ENCODE data around the gene KIAA1549. TPM values are rescaled to one million over a fixed set of nuclear protein-coding genes. Genes with fewer than 3 reads are reported as not detected.

Gene KIAA1549
- total and polyA plus RNA-seq, 2 of the 8 experiments (the other 6 are each of a cell fraction or from before 2014, with no cell fraction given) = 6.5 to 17.3 TPM

- H3K56ac ChIP-seq (replicated peaks; ENCODE audit: insufficient read length, low read depth, low read length) = no peak overlapping the region
- no peak overlapping the region for H3K23ac ChIP-seq (ENCODE audit: insufficient read length)
- no peak overlapping the region for H3K14ac ChIP-seq (ENCODE audit: insufficient read length)
- POLR2A ChIA-PET (ENCODE audit: partially characterized antibody) = no interaction called here
- no peak overlapping the region for H2BK15ac ChIP-seq (ENCODE audit: low read length)
- H3K79me2 ChIP-seq (ENCODE audit: control insufficient read depth in 1 of 2, insufficient read depth in 2 of 2, low read length in 2 of 2) = no peaks in the 10 kb centered on the region
- no peak overlapping the region for H2BK12ac ChIP-seq (ENCODE audit: low read depth, low read length)
- no peaks in the 10 kb centered on the region for H3K9me3 ChIP-seq (ENCODE audit: insufficient read depth in 2 of 2, low read depth in 1 of 2, low read length in 1 of 2)
- H3K27ac ChIP-seq (ENCODE audit: low read depth, low read length) = no peak overlapping the region
- H2AK5ac ChIP-seq (ENCODE audit: low read depth, low read length) = no peak overlapping the region
- no peaks in the 10 kb centered on the region for H4K20me1 ChIP-seq (replicated peaks in 1 of 2; ENCODE audit: control insufficient read depth in 1 of 2, insufficient read depth in 2 of 2, low read length in 2 of 2)
- no peaks in the 10 kb centered on the region; a peak in 2 of 7 replicates for H3K4me1 ChIP-seq (replicated peaks in 1 of 4; ENCODE audit: control insufficient read depth in 3 of 4, insufficient read depth in 4 of 4, low read length in 3 of 4)
- peaks cover 4 to 14% (median 9%) of the 10 kb centered on the region in 4 experiments for H3K36me3 ChIP-seq (ENCODE audit: control insufficient read depth in 2 of 4, insufficient read depth in 4 of 4, low read length in 3 of 4)
- no peak overlapping the region for H3K4ac ChIP-seq (replicated peaks; ENCODE audit: insufficient read length, low read depth, low read length)
- no peak overlapping the region for H2BK120ac ChIP-seq (replicated peaks; ENCODE audit: low read depth, low read length)
- H3K4me2 ChIP-seq (ENCODE audit: insufficient read depth in 1 of 2, low read depth in 2 of 2, low read length in 2 of 2) = no peak overlapping the region
- no peaks in the 10 kb centered on the region for H3K27me3 ChIP-seq (replicated peaks in 1 of 4; ENCODE audit: control insufficient read depth in 3 of 4, extremely low read depth in 1 of 4, insufficient read depth in 3 of 4, low read length in 3 of 4)
- WGBS, 2 experiments (ENCODE audit: extremely low coverage in 1 of 2, insufficient coverage in 1 of 2, insufficient read length in 1 of 2, insufficient replicate concordance in 2 of 2, low coverage in 1 of 2, low lambda C conversion rate in 2 of 2, missing lambda C conversion rate in 1 of 2) = 92% methylated on average over 5 of the region's 5 CpGs; no CpG with 5 or more reads in 1 of the 2 experiments
- H3K9ac ChIP-seq (replicated peaks in 1 of 4; ENCODE audit: extremely low read depth in 1 of 4, low read depth in 3 of 4, low read length in 3 of 4) = no peak overlapping the region
- H3K4me3 ChIP-seq (ENCODE audit: extremely low read depth in 1 of 4, insufficient read depth in 2 of 4, low read depth in 3 of 4, low read length in 4 of 4) = no peak overlapping the region
- no peak overlapping the region for H3K18ac ChIP-seq (ENCODE audit: extremely low read depth, low read length)
- no peak overlapping the region for H2BK5ac ChIP-seq (ENCODE audit: low read depth, low read length)
- H3K79me1 ChIP-seq (ENCODE audit: low read depth, low read length) = no peaks in the 10 kb centered on the region
- H4K8ac ChIP-seq (ENCODE audit: extremely low read depth, insufficient read depth, low read length) = no peak overlapping the region
- FAIRE-seq = no peak
- H4K91ac ChIP-seq (replicated peaks; ENCODE audit: insufficient read length, low read length) = no peak overlapping the region
- no peak for DNase-seq (ENCODE audit: low read depth in 1 of 2, low spot score in 2 of 2)
- no peak overlapping the region for H2BK20ac ChIP-seq (ENCODE audit: low read length)
- H3K23me2 ChIP-seq (ENCODE audit: low read depth, low read length) = no peaks in the 10 kb centered on the region
- CTCF ChIA-PET (ENCODE audit: partially characterized antibody) = no interaction called here
- no peak overlapping the region for H4K5ac ChIP-seq (ENCODE audit: insufficient read length, low read depth, low read length)
- TF ChIP-seq KDM1A (IDR thresholded peaks at IDR 0.05; ENCODE audit: borderline replicate concordance, low read length) (no peak), CBX8 (IDR thresholded peaks at IDR 0.05; ENCODE audit: borderline replicate concordance, low read depth, low read length) (no peak), SP1 (IDR thresholded peaks at IDR 0.05; ENCODE audit: low read depth, low read length) (no peak)
- H2AFZ ChIP-seq (ENCODE audit: low read length) = no peak overlapping the region
These were observed 88.4 kb downstream of the KIAA1549 start for GRCh38 chr7:138892812-138893211.

Data from H1 (cell line).